Right forelimb (tissue), 1 donor: ENCODE measurements around the gene ATP6V0B.
A peak's percentile ranks its signal among the peaks of the same experiment; 100 is the strongest.

Experiments
- DNase-seq: peaks from one replicate; pipeline ENCODE4 v3.0.0-alpha.2; 2018

Gene ATP6V0B

GRCh38 chr1:43974443-43975248 lies at the start of gene ATP6V0B:
TSS of gene ATP6V0B (plus strand) at chr1:43974960. CDS start at chr1:43975041, 81 bp downstream.
- peak; percentile 97 for DNase-seq

- DNase-seq: peak; percentile 18
These were observed 48.9 kb upstream of the ATP6V0B start for GRCh38 chr1:43925846-43926245.

GRCh38 chr1:43930168-43930948 lies 44.4 kb upstream of the ATP6V0B start:
- peak; percentile 17 for DNase-seq

- DNase-seq: peak; percentile 30
These were observed 43.8 kb upstream of the ATP6V0B start for GRCh38 chr1:43930949-43931275.

- peak; percentile 38 for DNase-seq
These were observed 42.8 kb upstream of the ATP6V0B start for GRCh38 chr1:43931711-43932660.

GRCh38 chr1:43932786-43933385 lies 41.9 kb upstream of the ATP6V0B start:
- DNase-seq: no peak

GRCh38 chr1:43933386-43934100 lies 41.2 kb upstream of the ATP6V0B start, which contains the start of gene ARTN:
TSS of gene ARTN (plus strand) at chr1:43933801. CDS start at chr1:43935657, 1,856 bp downstream.
- peak; percentile 69 for DNase-seq

- peak; percentile 82 for DNase-seq
These were observed 40.4 kb upstream of the ATP6V0B start for GRCh38 chr1:43934101-43934985.

- no peak for DNase-seq
These were observed 39.8 kb upstream of the ATP6V0B start for GRCh38 chr1:43934986-43935324.

GRCh38 chr1:43935711-43936427 lies 38.9 kb upstream of the ATP6V0B start:
- peak; percentile 37 for DNase-seq

GRCh38 chr1:43936431-43937151 lies 38.2 kb upstream of the ATP6V0B start:
- DNase-seq: peak; percentile 63

GRCh38 chr1:43937179-43937865 lies 37.4 kb upstream of the ATP6V0B start:
- peak; percentile 42 for DNase-seq

GRCh38 chr1:43938383-43938782 lies 36.4 kb upstream of the ATP6V0B start:
- DNase-seq: no peak

GRCh38 chr1:43938892-43939587 lies 35.7 kb upstream of the ATP6V0B start:
- DNase-seq: peak; percentile 45

- DNase-seq: no peak
These were observed 32.3 kb upstream of the ATP6V0B start for GRCh38 chr1:43942411-43942810.

- DNase-seq: no peak
These were observed 29.9 kb upstream of the ATP6V0B start for GRCh38 chr1:43944860-43945259.

GRCh38 chr1:43945674-43946235 lies 29.0 kb upstream of the ATP6V0B start:
- DNase-seq: no peak
